Fibroblast of mammary gland (primary cell): ENCODE measurements around the gene SPAAR.

ENCODE experiments used
- DNase-seq: peaks from one replicate; pipeline ENCODE4 v3.0.0-alpha.2; 2010; ENCODE audit warnings: low read depth
- H3K4me3 ChIP-seq: 2 replicates; pipeline ENCODE4 v1.5.1; 2011; ENCODE audit warnings: low read depth, mild to moderate bottlenecking, low read length, moderate library complexity; ENCODE audit not compliant: control insufficient read depth
- TF ChIP-seq, protein P1 (sequence below): conservative IDR thresholded peaks from 2 replicates; pipeline ENCODE4 v1.5.1; 2011; ENCODE audit warnings: low read depth, low read length, inconsistent platforms; ENCODE audit not compliant: control insufficient read depth, insufficient read depth

The SPAAR gene

DNA sequence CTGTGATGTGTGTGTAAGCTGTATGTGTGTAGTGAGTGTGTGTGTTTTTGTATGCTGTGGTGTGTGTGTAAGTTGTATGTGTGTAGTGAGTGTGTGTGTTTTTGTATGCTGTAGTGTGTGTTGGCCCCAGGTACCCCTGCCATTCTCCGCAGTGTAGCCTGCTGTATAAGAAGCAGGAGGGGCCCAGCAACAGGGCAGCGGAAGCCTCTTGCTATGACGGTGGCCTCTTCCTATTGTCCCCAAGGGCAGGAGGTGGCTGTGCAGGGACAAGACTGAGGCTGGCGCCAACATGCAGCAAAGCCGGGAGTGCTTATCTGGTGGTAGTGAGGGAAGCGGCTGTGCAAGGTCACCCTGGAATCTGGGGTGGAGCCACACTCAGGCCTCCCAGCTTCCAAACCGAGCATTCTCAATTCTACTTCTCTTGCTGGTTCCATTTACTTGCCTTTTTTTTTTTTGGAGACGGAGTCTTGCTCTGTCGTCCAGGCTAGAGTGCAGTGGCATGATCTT, 5.1 kb downstream of the SPAAR start:
- TF ChIP-seq, protein P1, sequence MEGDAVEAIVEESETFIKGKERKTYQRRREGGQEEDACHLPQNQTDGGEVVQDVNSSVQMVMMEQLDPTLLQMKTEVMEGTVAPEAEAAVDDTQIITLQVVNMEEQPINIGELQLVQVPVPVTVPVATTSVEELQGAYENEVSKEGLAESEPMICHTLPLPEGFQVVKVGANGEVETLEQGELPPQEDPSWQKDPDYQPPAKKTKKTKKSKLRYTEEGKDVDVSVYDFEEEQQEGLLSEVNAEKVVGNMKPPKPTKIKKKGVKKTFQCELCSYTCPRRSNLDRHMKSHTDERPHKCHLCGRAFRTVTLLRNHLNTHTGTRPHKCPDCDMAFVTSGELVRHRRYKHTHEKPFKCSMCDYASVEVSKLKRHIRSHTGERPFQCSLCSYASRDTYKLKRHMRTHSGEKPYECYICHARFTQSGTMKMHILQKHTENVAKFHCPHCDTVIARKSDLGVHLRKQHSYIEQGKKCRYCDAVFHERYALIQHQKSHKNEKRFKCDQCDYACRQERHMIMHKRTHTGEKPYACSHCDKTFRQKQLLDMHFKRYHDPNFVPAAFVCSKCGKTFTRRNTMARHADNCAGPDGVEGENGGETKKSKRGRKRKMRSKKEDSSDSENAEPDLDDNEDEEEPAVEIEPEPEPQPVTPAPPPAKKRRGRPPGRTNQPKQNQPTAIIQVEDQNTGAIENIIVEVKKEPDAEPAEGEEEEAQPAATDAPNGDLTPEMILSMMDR: no peak
- H3K4me3 ChIP-seq: no peak overlapping the region
- peak; percentile 15 for DNase-seq

DNA sequence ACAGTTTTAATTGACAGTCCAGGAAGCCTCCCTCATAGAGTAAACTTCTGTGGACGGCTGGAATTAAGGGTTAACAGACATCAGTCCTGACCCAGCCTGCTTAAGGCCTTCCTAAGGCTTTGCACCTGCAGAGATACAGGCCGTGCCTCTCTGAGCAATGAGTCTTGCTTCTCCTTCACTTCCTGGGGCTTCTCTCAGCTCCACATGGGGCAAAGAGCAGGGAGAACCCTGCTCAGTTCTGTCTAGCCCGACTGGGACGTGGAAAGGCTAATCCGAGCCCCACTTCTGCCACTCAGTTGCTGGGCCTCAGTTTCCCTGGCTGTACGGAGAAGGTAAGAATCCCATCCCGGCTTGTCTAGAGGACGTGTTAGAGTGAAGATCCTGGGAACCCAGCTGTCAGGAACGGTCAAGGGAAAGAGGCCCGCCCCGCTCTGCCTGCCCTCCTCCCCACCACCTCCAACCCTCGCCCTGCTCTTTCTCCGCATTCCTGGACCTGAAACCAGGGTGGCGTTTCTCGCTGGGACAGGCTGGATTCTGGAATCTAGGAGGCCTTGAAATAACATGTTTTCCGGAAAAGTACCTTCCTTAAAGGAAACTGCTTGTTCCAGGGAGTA, 6.5 kb downstream of the SPAAR start:
- no peak for DNase-seq
- TF ChIP-seq, protein P1: no peak
- H3K4me3 ChIP-seq: no peak overlapping the region

DNA sequence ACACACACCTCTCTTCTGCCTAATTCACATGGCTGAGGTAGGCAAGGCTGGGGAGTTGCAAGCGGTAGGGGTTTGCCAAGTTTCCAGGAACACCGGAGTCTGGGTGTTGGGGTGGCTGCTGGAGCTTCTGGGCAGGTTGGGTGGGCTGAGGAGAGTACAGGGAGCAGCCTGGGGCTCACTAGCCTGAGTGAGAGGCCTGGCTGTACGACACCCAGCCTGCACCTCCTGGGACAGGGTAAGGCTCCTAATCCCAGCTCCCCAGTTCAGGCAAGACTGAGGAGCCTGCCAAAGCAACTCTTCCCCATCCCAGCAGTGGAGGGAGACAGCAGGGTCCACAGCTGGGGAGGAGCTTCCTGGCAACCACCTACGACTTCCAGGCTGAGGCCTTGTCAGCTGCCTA, 8.0 kb downstream of the SPAAR start:
- TF ChIP-seq, protein P1: no peak
- no peak overlapping the region for H3K4me3 ChIP-seq
- no peak for DNase-seq

DNA sequence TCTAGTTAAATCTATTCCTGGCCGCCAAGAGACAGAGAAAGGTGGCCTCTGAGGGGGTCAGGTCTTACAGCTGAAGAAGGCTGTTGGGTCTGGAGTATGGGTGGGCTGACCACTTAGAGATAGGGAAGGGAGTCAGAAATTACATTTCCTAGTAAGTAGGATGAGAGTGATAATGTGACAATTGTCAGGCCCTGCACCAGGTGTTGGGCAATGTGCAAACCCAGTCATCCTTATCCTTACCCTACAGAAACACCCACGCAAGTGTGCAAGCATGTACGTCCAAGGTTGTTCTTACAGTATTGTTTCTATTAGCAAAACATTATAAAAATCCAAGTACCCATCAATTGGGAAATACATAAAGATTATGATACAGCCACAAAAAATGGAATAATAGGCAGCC, 9.5 kb downstream of the SPAAR start:
- TF ChIP-seq, protein P1: no peak
- no peak overlapping the region for H3K4me3 ChIP-seq
- no peak for DNase-seq

DNA sequence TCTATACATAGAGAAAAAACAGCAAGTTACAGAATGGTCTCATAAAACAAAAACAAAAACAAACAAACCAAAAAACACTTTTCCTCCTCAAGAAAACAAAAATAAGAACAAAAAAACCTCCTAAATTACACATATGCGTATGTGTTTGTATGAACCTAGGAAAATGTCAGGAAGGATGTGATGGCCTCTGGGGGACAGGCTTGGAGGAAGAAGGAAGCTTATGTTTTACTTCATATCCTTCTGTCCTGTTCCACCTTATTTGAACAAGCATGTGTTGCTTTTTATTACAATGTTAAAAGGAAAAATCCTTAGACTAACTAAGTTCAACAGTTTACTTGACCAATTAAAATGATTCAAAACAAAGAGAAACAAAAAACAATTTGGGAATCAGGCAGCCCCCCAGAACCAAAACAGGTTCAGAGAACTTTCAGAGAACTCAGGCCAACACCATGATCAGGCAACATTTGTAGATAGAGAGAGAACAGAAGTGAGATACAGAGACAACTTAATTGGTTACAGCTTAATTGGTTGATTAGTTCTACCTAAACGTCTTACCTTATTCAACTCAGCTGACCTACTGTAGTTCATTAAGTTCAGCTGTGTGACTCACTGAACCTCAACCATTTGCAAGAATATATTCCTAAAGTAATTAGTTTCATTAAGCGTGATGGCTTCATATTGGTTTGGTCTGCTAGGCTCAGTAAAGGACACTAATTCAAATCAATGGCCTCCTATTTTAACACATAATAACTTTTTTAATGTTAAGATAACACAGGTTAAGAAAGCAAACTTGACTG, 10.1 kb downstream of the SPAAR start:
- no peak overlapping the region for H3K4me3 ChIP-seq
- DNase-seq: no peak
- TF ChIP-seq, protein P1: no peak

DNA sequence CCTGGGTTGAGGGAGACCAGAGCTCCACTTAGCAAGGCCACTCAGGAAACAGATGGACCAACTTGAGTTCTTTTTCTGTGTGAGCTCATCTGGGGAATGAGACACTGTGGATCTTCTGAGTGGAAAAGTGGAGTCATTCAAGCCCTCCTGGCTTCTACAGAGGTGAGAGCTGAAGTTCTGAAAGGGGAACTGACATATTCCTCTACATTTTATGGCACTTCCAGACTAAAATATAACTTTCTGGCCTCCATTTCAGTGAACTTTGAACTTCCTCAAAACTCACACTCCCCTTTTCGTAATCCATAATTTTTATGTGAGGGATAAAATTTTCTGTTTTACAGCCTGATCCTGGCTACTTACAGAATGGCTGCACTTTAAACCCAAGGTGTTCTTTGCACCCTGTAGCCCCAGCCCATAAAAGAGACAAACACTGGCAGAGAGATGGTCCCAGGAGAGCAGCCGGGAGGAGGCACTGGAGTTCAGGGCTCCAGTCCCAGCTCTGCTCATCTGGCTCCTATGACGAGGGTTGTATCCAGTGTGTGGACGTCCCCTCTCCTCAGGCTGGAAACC, 10.8 kb downstream of the SPAAR start:
- TF ChIP-seq, protein P1: no peak
- H3K4me3 ChIP-seq: no peak overlapping the region
- DNase-seq: peak; percentile 16
